ENCODE results near the gene DERL3.

- TF ChIP-seq, protein P1, sequence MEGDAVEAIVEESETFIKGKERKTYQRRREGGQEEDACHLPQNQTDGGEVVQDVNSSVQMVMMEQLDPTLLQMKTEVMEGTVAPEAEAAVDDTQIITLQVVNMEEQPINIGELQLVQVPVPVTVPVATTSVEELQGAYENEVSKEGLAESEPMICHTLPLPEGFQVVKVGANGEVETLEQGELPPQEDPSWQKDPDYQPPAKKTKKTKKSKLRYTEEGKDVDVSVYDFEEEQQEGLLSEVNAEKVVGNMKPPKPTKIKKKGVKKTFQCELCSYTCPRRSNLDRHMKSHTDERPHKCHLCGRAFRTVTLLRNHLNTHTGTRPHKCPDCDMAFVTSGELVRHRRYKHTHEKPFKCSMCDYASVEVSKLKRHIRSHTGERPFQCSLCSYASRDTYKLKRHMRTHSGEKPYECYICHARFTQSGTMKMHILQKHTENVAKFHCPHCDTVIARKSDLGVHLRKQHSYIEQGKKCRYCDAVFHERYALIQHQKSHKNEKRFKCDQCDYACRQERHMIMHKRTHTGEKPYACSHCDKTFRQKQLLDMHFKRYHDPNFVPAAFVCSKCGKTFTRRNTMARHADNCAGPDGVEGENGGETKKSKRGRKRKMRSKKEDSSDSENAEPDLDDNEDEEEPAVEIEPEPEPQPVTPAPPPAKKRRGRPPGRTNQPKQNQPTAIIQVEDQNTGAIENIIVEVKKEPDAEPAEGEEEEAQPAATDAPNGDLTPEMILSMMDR (IDR thresholded peaks at IDR 0.05): no peak
- no peak for TF ChIP-seq POLR2A (IDR thresholded peaks at IDR 0.05)
Measured at GRCh38 chr22:23835484-23836144, 3.2 kb downstream of the DERL3 start.

Measured in gastroesophageal sphincter (tissue), 3 donors.